GM18498 (cell line): ENCODE measurements around the gene UTP25.
"Not testable (repeated sequence)": the region's sequence is repeated elsewhere in the genome, so short reads cannot be mapped to it uniquely, and the experiment has no call there.

Experiments
- ATAC-seq: cut with Tn5 transposase; IDR thresholded peaks from one replicate; pipeline ENCODE4 v1.9.1; 2021; ENCODE audit warnings: mild to moderate bottlenecking, moderate library complexity; ENCODE audit not compliant: unreplicated experiment

Gene UTP25

DNA sequence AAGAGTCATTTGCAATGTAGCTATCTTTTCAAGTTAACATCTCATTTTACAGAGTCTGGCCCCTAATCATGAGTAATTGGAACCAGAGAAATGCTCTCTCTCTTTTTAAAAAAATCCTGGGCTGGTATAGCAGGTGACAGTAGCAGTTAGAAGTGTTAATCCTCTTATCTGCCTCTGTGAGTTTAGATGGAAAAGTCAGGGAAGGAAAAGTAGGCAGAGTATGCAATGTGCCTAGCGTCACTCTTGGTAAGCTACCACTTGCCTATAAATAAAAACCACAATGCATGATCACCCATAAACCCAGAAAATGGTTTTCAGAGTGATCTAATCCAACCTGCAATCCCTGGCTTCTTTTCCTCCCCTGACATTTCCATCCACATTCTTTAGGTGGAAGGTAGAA is 43.2 kb downstream of the UTP25 start:
- ATAC-seq = no peak

DNA sequence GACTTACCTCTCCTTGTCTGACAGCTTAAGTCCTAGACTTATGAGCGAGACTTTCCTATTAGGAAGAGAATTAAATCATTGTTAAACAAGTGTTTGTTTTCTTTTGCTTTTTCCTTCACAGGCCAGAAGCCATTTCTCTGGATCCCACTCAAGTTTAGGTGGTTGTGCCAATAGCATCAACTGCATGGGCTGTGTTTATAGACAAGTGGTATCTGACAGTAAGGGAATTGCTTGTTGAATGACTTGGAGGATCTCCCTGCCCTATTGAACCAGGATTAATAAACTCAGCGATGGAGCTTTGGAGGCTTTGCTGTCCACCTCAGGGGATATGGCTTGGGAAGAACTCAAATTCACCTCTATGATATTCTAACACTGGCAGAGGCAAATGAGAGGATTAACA is 43.7 kb downstream of the UTP25 start:
- ATAC-seq = no peak

DNA sequence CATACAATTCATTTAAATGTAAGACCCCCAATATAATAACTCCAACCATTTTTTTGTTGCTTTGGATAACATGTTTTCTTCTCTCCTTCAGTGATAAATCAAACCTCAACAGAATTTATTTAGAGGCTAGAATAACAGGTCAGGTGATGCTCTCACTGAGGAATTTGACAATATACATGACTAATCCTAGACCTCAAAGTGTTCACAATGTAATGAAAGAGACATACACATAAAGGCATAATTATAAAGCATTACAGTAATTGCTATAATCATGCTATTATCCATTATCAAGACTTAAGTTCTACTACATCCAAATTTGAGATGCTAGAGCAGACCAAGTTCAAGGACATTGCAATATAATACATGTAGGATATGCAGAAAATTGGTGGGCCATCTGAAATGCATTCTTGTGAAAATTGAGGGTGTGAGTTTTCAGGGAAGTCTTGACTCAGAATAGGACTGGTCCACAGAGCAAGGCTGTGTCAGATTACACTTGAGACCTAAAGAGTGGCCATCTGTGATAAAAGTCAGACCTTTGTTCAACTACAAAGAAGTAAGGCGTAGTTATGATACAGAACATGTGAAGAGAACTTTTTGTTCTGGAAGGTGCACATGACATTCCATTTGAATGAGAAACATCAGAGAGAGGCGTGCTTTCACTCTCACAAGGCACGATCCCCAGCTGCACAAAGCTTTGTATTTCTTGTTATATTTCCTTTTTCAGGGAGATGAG is 45.5 kb downstream of the UTP25 start:
- no peak for ATAC-seq

DNA sequence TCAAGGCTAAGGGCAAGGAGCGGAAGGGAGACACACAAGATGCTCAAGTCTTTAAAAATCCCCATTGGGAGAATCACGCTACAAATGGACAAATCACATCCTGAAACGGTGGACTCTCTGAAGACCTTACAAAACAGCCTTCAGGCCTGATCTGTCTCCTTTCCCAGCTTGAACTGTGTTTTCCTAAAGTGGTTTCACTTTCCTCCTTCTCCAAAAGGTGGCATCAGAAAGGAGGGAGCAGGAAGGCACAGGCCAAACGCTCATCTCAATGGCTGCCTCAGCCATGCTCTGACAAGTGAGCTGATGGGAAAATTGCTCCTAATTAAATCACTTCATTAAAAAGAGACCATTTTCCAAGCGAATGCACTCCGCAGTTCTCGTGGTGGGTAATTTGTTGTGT is 47.7 kb downstream of the UTP25 start:
- no peak for ATAC-seq

DNA sequence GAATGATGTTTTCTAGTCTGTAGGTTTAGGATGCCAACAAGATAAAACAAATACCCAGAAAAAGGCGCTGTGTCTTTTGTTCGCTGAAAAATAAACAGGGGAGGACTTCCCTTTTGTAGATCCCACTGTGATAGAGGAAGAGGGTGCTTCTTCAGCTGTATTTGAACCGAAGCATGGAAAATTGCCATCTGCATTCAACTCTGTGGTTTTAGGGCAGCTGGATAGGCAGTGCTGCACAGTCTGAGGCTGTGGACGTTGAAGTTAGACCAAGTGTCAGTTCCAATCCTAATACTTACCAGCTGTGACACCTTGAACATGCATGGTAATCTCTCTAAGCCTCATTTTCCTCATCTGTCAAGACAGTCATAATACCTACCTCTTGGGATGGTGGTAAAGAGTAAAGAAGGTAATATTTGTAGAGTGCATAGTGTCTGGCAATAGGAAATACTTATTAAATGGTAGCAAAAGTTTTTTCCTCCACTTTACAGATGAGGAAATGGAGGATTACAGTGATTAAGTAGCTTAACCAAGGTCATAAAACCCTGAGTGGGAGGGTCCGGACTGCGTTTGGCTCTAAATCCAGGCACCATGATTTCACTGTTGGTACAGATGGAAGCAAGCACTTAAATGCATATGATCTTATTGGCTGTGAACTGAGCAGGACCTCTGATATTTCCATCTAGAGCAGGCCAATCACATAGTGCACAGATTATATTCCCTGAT is 48.5 kb downstream of the UTP25 start:
- no peak for ATAC-seq

DNA sequence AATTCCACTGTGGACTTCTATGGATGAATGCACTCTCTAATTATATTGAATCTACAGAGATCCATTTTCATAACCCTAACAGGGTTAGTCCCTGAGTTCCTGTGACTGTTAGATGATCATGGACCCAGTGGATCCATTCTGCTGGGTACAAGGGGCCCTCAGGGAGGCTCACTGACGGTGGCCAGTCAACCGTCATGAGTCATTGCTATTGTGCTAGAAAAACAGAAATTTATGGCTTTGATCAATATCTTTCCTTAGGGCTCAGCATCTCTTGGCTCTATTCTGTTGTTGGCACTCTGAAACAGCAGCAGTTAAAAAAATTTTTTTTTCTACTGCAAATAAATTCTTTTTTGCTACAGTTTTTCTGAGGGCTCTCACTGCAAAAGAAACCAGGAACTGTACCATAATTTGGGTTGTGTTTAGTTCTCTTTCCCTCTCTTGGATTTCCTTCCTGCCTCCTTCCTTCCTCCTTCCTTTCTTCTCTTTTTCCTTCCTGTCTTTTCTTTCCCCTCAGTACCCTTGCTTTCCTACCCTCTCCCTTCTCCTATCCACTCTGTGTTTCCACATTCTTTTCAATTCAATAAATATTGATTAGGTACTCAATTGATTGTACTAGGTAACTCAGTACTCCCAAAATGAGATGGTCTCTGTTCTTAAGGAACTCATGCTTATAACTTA is 49.5 kb downstream of the UTP25 start:
- ATAC-seq = no peak

DNA sequence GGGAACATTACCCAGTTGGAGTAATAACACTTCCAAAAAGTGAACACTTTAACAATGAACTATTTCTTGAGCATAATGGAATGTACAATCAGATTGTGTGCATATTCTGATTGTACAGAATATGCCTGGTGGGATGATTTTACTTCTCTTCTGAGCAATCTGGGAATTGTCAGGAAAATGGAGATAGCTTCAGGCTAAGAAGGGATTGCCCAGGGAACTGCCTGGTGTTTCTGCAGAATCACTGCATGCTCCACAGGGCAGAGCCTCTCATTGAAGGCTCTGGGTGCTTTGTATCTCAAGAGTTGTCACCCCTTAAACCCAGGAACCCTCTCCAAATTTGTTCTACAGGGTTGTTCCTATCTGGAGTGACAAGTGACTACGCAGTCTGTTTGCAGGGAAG is 51.2 kb downstream of the UTP25 start:
- no peak for ATAC-seq

DNA sequence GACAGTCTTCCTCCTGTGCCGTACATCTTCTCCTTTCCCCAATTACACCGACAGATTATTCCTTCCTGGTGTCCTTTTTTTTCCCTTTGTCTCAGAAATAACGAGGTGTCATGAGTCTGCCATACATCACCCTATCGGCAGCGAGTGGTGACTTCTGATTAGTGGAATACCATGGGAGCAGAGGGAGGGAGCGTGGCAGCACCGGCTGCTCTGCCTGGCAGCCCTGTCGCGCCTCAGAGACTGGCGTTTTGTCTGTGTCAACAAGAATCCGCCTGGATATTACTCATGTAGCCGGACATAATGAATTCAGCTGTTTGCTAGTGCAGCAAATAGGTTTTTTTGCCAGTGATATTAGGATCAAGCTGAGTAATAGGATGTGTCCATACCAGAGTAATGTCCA is 51.8 kb downstream of the UTP25 start:
- no peak for ATAC-seq

DNA sequence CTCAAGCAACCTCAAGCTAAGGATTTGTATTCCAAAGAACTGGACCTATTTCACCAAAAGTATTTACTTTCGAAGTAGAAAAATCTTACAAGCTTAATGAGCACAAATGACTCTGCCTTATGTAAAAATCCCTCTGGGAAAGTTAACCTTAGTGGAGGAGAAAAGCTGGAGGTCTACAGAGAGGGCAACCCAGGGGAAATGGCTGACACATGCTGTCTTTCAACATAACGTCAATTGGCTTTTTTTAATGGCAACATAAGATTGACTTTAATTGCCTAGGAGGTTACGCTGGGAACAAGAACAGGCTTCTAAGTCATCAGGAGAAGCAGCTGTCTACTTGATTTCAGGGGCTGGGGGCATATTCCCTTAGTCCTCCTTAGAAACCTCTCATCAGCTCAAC is 52.3 kb downstream of the UTP25 start:
- ATAC-seq = no peak

DNA sequence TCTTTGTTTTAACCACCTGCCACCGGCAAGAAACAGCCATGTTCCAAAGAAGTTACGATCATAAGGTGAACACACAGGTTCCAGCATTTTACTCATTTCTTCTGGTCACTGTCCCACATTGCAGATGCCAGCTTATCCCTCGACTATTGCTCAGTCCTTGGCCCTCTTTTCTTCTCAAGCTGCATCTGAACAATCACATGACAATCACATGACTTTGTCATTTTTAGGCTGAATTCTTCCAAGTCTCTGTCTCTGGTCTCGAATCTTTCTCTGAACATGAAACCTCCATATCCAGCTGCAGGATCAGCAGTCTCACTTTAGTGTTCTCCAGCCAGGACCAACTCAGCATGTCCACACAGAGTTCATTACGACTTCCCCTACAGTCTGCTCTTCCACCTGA is 53.8 kb downstream of the UTP25 start:
- no peak for ATAC-seq

DNA sequence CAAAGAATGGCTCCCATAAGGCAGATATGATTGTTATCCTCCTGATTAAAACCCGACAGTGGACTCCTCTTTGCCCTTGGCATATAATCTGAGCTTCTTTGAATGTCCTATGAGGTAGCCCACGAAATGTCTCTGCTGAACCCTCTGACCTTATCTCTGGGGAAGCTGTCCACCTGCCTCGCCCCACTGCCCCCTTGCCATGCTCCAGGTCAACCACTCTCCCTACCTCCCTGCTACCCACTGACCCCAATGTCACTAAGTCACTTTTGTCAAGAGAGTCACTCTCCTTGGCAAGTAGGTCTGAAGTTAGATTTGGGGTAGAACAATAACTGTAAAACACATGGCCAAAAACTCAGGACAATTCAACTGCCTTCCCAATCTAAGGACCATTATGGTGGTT is 54.5 kb downstream of the UTP25 start:
- ATAC-seq = no peak

DNA sequence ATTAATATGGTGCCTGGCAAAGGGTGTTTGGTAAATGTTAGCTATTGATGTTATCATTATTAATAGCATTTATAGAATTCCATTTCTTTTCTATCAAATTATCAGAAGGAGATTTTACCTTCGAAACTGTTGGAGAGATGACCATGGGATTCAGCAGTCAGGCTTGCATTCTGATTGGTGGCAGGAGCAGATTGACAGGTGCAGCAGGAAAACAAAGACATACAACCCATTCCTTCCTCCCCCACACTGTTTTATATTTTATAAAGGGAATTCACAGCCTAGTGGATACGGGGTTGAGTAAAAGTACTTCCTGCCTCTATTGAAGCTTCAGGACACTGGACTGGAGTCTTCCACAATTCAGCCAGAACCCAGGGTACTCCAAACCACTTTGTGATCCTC is 55.2 kb downstream of the UTP25 start:
- no peak for ATAC-seq

DNA sequence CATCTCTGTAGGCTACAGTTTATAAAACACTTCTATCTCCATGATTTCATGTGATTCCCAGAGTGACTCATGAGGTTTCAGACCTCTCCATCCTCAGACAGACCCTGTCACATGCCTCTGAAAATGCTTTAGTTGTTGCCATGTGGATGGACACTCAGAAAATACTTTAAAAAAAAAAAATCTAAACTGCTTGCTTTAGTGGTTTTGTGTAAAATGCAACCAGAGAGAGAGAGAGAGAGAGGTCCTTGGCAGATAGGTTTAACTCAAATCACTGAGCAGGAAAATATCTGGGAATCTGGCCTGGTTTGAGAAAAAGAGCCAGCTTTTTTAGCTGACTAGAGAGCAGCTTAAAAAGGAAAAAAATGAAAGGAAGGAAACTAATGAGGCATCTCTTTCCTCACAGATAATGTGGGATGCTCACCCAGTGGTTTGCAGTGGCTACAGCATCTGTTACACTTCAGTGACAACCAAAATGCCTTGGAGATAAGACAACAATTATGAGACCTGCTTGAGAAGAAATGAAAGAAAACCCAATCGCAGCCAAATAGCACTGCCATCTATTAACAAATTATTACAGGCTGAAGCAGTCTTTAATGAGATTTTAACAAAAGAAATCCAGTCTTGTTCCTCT is 55.7 kb downstream of the UTP25 start:
- ATAC-seq = no peak

DNA sequence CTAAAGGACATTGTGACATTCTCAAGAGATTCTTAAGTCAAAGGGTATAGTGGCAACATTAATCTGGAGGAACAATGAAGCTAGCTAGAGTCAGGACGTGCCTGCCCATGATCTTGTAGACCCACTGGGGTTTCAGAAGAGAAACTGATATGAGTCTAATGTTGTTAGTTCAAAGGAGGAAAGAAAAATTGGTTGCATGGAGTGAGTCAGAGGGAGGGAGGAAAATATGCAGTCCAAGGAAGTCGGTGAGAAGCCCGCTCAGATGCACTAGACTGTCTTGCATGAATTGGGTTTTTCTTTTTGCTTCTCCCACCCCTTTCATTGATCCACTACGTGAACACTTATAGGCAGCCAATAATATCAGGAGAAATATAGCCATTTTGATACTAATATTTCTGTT is 56.5 kb downstream of the UTP25 start:
- no peak for ATAC-seq

DNA sequence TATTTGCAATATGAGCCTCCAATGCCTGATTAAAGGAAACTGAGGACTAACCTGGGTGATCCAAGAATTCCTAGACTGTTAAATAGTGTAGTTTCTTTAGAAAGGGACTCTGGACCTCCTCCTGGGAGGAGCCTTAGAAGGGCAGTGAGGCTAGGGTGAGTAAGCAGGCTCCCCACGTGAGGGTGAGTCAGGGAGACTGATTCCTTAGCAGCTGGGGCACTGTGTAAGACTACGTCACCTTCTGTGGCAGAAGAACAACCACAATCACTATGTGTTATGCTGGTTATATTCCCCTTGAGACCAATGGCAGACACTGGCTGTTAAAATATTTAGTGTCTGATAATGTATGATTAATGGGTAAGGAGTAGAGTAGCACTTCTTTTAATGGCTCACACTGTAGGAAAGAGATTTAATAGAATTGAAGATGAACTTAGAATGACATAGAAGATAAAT is 56.9 kb downstream of the UTP25 start:
- peak; percentile 89 for ATAC-seq

DNA sequence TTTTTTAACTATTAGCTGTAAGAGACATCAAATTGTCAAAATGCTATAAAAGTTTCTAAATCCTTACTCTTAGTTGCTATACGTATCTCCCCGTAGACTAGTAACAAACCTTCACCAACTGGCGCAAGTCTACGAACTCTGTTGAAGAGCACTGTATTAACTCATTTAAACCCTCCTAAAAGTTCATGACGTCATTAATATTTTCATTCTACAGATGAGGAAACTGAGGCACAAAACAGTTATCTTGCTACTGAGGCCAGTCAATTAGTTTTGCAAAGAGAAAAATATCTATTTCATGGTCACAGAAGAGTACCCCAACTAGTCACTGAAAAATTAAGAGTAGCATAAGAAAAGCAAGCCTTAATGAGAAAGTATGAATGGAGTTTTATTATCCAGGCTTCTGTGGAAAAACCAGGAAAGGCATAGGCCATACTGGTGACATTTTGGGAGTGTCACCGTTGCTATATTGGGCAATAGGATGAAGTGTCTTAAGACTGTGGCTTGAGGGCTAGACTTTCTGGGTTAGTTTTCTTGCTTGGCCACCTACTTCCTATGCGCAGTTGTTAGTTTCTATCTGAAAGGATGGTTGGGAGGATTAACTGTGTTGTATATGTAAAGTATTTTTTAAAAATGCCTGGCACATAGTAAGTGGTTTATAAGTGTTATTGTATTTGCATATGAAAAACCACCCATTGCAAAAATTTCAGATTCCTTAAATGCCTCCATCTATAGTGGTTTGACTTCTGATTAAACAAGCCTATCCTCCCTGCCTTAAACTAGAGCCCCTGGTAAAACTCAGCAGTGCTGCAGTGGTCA is 57.8 kb downstream of the UTP25 start:
- no peak for ATAC-seq

DNA sequence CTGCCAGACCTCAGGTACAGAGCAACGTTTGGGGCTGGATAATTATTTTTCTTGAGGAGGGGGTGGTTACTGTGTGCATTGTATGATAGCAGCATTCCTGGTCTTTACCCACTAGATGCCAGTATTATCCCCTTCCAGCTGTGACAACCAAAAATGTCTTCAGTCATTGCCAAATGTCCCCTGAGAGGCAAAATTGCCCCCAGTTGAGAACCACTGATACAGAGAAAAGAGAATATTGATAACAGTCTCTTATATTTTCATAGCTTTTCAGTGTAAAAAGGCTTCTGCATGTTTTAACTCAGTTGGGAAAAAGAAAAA is 58.4 kb downstream of the UTP25 start:
- no peak for ATAC-seq

DNA sequence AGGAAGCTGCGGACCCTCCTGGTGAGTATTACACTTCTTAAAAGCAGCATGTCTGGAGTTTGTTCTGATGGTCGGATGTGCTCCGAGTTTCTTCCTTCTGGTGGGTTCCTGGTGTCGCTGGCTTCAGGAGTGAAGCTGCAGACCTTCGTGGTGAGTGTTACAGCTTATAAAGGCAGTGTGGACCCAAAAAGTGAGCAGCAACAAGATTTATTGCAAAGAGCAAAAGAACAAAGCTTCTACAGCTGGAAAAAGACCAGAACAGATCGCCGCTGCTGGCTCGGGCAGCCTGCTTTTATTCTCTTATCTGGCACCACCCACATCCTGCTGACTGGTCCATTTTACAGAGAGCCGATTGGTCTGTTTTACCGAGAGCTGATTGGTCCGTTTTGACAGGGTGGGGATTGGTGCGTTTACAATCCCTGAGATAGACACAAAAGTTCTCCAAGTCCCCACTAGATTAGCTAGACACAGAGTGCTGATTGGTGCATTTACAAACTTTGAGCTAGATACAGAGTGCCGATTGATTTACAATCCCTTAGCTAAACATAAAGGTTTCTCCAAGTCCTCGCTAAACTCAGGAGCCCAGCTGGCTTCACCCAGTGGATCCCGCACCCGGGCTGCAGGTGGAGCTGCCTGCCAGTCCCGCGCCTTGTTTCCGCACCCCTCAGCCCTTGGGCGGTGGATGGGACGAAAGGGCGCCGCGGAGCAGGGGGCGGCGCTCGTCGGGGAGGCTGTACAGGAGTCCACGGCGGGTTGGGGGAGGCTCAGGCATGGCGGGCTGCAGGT is 60.7 kb downstream of the UTP25 start:
- not testable (repeated sequence) for ATAC-seq

DNA sequence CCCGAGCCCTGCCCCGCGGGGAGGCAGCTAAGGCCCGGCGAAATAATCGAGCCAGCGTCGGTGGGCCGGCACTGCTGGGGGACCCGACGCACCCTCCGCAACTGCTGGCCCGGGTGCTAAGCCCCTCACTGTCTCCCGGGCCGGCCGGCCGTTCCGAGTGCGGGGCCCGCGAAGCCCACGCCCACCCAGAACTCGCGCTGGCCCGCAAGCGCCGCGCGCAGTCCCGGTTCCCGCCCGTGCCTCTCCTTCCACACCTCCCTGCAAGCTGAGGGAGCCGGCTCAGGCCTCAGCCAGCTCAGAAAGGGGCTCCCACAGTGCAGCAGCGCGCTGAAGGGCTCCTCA is 61.3 kb downstream of the UTP25 start:
- no peak for ATAC-seq

DNA sequence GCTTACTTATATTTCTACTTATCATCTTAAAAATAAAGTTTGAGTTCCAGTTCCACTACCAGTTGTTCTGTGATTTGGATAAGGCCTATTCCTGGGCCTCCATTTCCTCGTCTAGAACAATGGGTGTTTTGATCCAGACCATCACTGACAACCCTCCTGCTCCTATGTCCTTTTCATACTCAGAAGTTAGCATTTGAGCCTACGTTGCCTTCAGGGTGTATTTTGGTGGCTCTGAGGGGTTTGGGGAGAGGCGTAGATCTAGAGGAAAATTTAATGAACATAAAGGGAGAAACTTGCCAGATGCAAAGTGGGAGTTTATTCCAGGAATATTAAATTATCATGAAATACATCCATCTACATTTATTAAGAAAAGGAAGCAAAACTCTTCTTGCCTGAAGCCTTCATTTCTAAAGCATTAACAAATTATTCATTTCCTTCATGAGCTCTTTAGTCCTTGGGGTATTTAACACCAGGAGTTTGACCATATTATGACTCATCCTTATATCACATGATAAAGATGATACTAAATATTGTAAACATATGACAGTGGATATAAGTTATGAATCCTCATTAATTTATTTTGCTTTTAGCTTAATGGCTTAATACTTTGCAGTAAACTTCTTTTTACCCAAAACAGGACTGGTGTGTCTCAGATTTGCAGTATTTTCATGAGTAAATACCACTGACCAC is 63.0 kb downstream of the UTP25 start:
- ATAC-seq = no peak
